Hepatocyte (in vitro differentiated cells): ENCODE results near the gene INTU.

Source experiments
- CTCF ChIP-seq: fragments of 200-600 bp; sonication (generic); IDR thresholded peaks from 2 replicates; pipeline ENCODE4 v1.5.1; 2016; ENCODE audit warnings: antibody characterized with exemption, mild to moderate bottlenecking; ENCODE audit not compliant: poor library complexity
- EZH2 ChIP-seq: fragments of 200-600 bp; sonication (generic); IDR thresholded peaks from 2 replicates; pipeline ENCODE4 v1.6.1; 2016; ENCODE audit warnings: antibody characterized with exemption, mild to moderate bottlenecking, borderline replicate concordance

GRCh38 chr4:127747883-127748282, 115.1 kb downstream of the INTU start:
- no peak for TF ChIP-seq CTCF
- TF ChIP-seq EZH2, result no peak
